Astrocyte of the cerebellum (primary cell): Measurements from ENCODE around the gene CNIH2.

Experiments
- DNase-seq: peaks from one replicate; pipeline ENCODE4 v3.0.0-alpha.2; 2011; ENCODE audit warnings: low read depth
- H3K4me3 ChIP-seq: 2 replicates; pipeline ENCODE4 v1.5.1; 2011; ENCODE audit warnings: mild to moderate bottlenecking, low read depth, low read length, moderate library complexity
- CTCF ChIP-seq: IDR thresholded peaks from 2 replicates; pipeline ENCODE4 v1.5.1; 2012; ENCODE audit warnings: low read length, low read depth, moderate library complexity, mild to moderate bottlenecking; ENCODE audit errors: missing control alignments
- in situ Hi-C: cut with HindIII; loops from 2 replicates; pipeline ENCODE4 v1.10.0; 2017; ENCODE audit warnings: low sequenced_read_pairs

CNIH2 gene

GRCh38 chr11:66323684-66324083 lies 45.7 kb downstream of the CNIH2 start:
- TF ChIP-seq CTCF = no peak
- H3K4me3 ChIP-seq = no peak overlapping the region
- no peak for DNase-seq
- in situ Hi-C loops = no loop called here

GRCh38 chr11:66324664-66325063 lies 46.7 kb downstream of the CNIH2 start:
- DNase-seq = no peak
- no peak overlapping the region for H3K4me3 ChIP-seq
- TF ChIP-seq CTCF = no peak
- in situ Hi-C loops = no loop called here

- no peak for TF ChIP-seq CTCF
- no peak for DNase-seq
- H3K4me3 ChIP-seq = no peak overlapping the region
- in situ Hi-C loops = no loop called here
Observed at GRCh38 chr11:66325263-66325671, 47.3 kb downstream of the CNIH2 start.

GRCh38 chr11:66326261-66327111 lies 48.5 kb downstream of the CNIH2 start:
- no peak overlapping the region for H3K4me3 ChIP-seq
- no peak for DNase-seq
- in situ Hi-C loops = no loop called here

GRCh38 chr11:66327171-66328030 lies 49.4 kb downstream of the CNIH2 start:
- TF ChIP-seq CTCF = no peak
- H3K4me3 ChIP-seq = no peak overlapping the region
- DNase-seq = no peak
- in situ Hi-C loops = no loop called here

More at GRCh38 chr11:66326261-66327111, 48.5 kb downstream of the CNIH2 start:
- no peak for TF ChIP-seq CTCF

GRCh38 chr11:66328031-66328301 lies 50.0 kb downstream of the CNIH2 start:
- no peak overlapping the region for H3K4me3 ChIP-seq
- in situ Hi-C loops = no loop called here
- no peak for TF ChIP-seq CTCF
- no peak for DNase-seq
